Peyer's patch (tissue), 4 donors: ENCODE data around the gene GP1BA.

Source experiments
- POLR2A ChIP-seq, 2 donors: fragments of 450-650 bp; IDR thresholded peaks; one replicate each; pipeline ENCODE4 v1.5.1; 2017; ENCODE audit warnings: antibody characterized with exemption in 2 of 2, mild to moderate bottlenecking in 2 of 2, moderate library complexity in 2 of 2
- TF ChIP-seq, protein P1 (sequence below), 6 experiments: fragments of 450-650 bp in 4 of 6; fragments of 200-600 bp in 2 of 6; sonication (generic) in 1 of 6; IDR thresholded peaks; one replicate each; pipeline ENCODE4 v1.5.1; 2017 to 2019; ENCODE audit warnings: antibody characterized with exemption in 6 of 6, mild to moderate bottlenecking in 3 of 6, moderate library complexity in 1 of 6

- TF ChIP-seq, protein P1, sequence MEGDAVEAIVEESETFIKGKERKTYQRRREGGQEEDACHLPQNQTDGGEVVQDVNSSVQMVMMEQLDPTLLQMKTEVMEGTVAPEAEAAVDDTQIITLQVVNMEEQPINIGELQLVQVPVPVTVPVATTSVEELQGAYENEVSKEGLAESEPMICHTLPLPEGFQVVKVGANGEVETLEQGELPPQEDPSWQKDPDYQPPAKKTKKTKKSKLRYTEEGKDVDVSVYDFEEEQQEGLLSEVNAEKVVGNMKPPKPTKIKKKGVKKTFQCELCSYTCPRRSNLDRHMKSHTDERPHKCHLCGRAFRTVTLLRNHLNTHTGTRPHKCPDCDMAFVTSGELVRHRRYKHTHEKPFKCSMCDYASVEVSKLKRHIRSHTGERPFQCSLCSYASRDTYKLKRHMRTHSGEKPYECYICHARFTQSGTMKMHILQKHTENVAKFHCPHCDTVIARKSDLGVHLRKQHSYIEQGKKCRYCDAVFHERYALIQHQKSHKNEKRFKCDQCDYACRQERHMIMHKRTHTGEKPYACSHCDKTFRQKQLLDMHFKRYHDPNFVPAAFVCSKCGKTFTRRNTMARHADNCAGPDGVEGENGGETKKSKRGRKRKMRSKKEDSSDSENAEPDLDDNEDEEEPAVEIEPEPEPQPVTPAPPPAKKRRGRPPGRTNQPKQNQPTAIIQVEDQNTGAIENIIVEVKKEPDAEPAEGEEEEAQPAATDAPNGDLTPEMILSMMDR (IDR thresholded peaks at IDR 0.05), result peak in 4 of 6 experiments; percentile 11 to 24 (median 21)
- peak; percentile 75 to 82 for TF ChIP-seq POLR2A (IDR thresholded peaks at IDR 0.05)
Observed at GRCh38 chr17:4967539-4968485, 35.7 kb downstream of the GP1BA start, which contains the start of gene SPAG7.
